Ishikawa (cell line): ENCODE measurements around the gene PAM16.

Experiments used
- CEBPB ChIP-seq: IDR thresholded peaks from 2 replicates; pipeline ENCODE4 v1.6.1; 2012
- CREB1 ChIP-seq: IDR thresholded peaks from 2 replicates; pipeline ENCODE4 v1.6.1; 2012; ENCODE audit warnings: low read depth
- EGR1 ChIP-seq: IDR thresholded peaks from 2 replicates; pipeline ENCODE4 v1.6.1; 2012
- EP300 ChIP-seq: IDR thresholded peaks from 2 replicates; pipeline ENCODE4 v1.6.1; 2012; ENCODE audit warnings: borderline replicate concordance
- FOXM1 ChIP-seq: IDR thresholded peaks from 2 replicates; pipeline ENCODE4 v1.6.1; 2012; ENCODE audit warnings: low read depth, borderline replicate concordance
- MAX ChIP-seq: IDR thresholded peaks from 2 replicates; pipeline ENCODE4 v1.6.1; 2012
- NFIC ChIP-seq: IDR thresholded peaks from 2 replicates; pipeline ENCODE4 v1.6.1; 2012
- RAD21 ChIP-seq: IDR thresholded peaks from 2 replicates; pipeline ENCODE4 v1.6.1; 2012; ENCODE audit warnings: low read depth
- REST ChIP-seq: IDR thresholded peaks from 2 replicates; pipeline ENCODE4 v1.6.1; 2012; ENCODE audit warnings: low read depth, mild to moderate bottlenecking
- TAF1 ChIP-seq: IDR thresholded peaks from 2 replicates; pipeline ENCODE4 v1.6.1; 2012; ENCODE audit warnings: low read depth, mild to moderate bottlenecking
- TCF12 ChIP-seq: IDR thresholded peaks from 2 replicates; pipeline ENCODE4 v1.6.1; 2012; ENCODE audit warnings: low read depth
- TEAD4 ChIP-seq: IDR thresholded peaks from 2 replicates; pipeline ENCODE4 v1.6.1; 2012
- USF1 ChIP-seq: IDR thresholded peaks from 2 replicates; pipeline ENCODE4 v1.6.1; 2012
- YY1 ChIP-seq: IDR thresholded peaks from 2 replicates; pipeline ENCODE4 v1.6.1; 2012; ENCODE audit warnings: low read depth
- ZBTB7A ChIP-seq: IDR thresholded peaks from 2 replicates; pipeline ENCODE4 v1.6.1; 2012; ENCODE audit warnings: low read depth

Gene PAM16

DNA sequence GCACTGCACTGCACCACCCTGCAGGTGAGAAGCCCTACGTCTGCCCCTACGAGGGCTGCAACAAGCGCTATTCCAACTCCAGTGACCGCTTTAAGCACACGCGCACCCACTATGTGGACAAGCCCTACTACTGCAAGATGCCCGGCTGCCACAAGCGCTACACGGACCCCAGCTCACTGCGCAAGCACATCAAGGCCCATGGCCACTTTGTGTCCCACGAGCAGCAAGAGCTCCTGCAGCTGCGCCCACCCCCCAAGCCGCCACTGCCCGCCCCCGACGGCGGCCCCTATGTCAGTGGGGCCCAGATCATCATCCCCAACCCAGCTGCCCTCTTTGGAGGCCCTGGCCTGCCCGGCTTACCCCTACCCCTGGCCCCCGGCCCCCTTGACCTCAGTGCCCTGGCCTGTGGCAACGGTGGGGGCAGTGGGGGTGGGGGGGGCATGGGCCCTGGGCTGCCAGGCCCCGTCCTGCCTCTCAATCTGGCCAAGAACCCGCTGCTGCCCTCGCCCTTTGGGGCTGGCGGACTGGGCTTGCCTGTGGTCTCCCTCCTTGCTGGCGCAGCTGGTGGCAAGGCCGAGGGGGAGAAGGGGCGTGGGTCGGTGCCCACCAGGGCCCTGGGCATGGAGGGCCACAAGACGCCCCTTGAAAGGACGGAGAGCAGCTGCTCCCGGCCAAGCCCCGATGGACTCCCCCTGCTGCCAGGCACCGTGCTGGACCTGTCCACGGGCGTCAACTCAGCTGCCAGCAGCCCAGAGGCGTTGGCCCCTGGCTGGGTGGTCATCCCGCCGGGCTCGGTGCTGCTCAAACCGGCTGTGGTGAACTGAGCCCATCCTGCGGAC is 14.2 kb downstream of the PAM16 start:
- TF ChIP-seq TEAD4 (no peak), TCF12 (no peak), CREB1 (no peak), ZBTB7A (no peak), RAD21 (no peak), EP300 (no peak), YY1 (no peak), MAX (no peak), TAF1 (no peak), EGR1 (no peak)

GRCh38 chr16:4334724-4335495 is 16.2 kb downstream of the PAM16 start:
- TF ChIP-seq TCF12: no peak
- TF ChIP-seq ZBTB7A: no peak
- no peak for TF ChIP-seq YY1
- TF ChIP-seq NFIC: no peak
- TF ChIP-seq USF1: no peak
- no peak for TF ChIP-seq FOXM1
- TF ChIP-seq TEAD4: no peak
- no peak for TF ChIP-seq EP300
- TF ChIP-seq CREB1: no peak

- TF ChIP-seq EP300 (no peak), MAX (no peak), FOXM1 (no peak), TAF1 (no peak), TCF12 (no peak)
Measured at GRCh38 chr16:4333308-4333638, 17.8 kb downstream of the PAM16 start.

DNA sequence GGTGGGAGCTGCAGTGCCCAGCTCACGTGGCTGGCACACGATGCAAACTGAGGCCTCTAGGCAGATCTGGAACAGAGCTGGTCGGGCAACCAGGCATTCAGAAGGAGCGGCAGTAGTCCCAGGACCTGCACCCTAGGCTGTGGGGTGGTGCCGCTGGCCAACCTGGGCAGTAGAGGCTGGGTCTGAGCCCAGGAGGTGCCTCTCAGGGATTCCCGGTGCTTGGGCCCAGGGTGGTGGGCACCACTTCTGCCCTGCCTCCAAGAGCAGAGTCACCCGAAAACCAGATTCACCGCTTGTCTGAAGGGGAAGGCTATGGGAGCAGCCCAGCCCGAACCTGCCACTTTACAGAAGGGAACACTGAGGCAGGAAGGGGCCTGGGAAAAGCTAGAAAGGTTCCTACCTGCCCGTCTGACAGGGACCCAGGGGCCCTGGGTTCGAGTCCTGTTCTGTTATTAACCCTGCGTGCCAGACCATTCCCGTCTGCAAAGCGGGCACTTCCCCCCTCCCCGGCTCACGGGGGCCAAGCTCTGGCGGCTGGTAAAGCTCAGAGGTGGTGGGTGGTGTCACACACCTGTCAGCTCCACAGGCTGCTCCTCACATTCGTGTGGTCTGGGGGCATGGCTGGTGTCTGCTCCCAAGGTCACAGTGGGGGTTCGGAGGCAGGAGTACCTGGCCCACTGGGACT is 18.4 kb downstream of the PAM16 start:
- TF ChIP-seq FOXM1 (no peak), TAF1 (no peak), TEAD4 (no peak), NFIC (no peak), RAD21 (no peak), TCF12 (no peak), ZBTB7A (no peak), CEBPB (no peak), YY1 (no peak), MAX (no peak), CREB1 (no peak), EGR1 (no peak), REST (no peak), EP300 (no peak), USF1 (no peak)

- TF ChIP-seq RAD21 (no peak), ZBTB7A (no peak), CEBPB (no peak), FOXM1 (no peak), MAX (no peak), CREB1 (no peak), YY1 (no peak), REST (no peak), TCF12 (no peak), EGR1 (no peak), TEAD4 (no peak), EP300 (no peak), TAF1 (no peak), USF1 (no peak)
Measured at GRCh38 chr16:4332083-4332482, 19.0 kb downstream of the PAM16 start.
